Peyer's patch (tissue), 4 donors: ENCODE measurements around the gene RLN3. TPM values are rescaled to one million over a fixed set of nuclear protein-coding genes. Genes with fewer than 3 reads are reported as not detected.
"Not testable (repeated sequence)": the region's sequence is repeated elsewhere in the genome, so short reads cannot be mapped to it uniquely, and the experiment has no call there.

Experiments
- DNase-seq, 3 donors: peaks; one replicate each; pipeline ENCODE4 v3.0.0-alpha.2; 2017 to 2019
- H3K27ac ChIP-seq, 4 donors: fragments of 200-600 bp; sonication (generic); one replicate each; pipeline ENCODE4 v1.5.1; 2016 to 2019
- H3K27me3 ChIP-seq, 2 donors: fragments of 200-600 bp; sonication (generic); one replicate each; pipeline ENCODE4 v1.5.1; 2019
- H3K36me3 ChIP-seq, 3 donors: fragments of 200-600 bp; sonication (generic); one replicate each; pipeline ENCODE4 v1.5.1; 2016 to 2019
- H3K4me1 ChIP-seq, 4 donors: fragments of 200-600 bp; sonication (generic); one replicate each; pipeline ENCODE4 v1.5.1; 2016 to 2019
- H3K4me3 ChIP-seq, 4 donors: fragments of 200-600 bp; sonication (generic); 1 replicate in 3 of 4; 2 replicates in 1 of 4; pipeline ENCODE4 v1.5.1; 2016 to 2019; ENCODE audit warnings: mild to moderate bottlenecking in 1 of 4
- H3K9me3 ChIP-seq, 4 donors: fragments of 200-600 bp; sonication (generic); one replicate each; pipeline ENCODE4 v1.5.1; 2016 to 2019; ENCODE audit warnings: mild to moderate bottlenecking in 1 of 4
- POLR2A ChIP-seq, 2 donors: fragments of 450-650 bp; IDR thresholded peaks; one replicate each; pipeline ENCODE4 v1.5.1; 2017; ENCODE audit warnings: antibody characterized with exemption in 2 of 2, mild to moderate bottlenecking in 2 of 2, moderate library complexity in 2 of 2
- total RNA-seq, 4 donors: library from RNA; depleted of rRNA; stranded (reverse); fragments of >200 nt; gene quantifications; one replicate each; pipeline ENCODE4 v1.1.0, GENCODE V29; 2016
- TF ChIP-seq, protein P1 (sequence below), 6 experiments: fragments of 450-650 bp in 4 of 6; fragments of 200-600 bp in 2 of 6; sonication (generic) in 1 of 6; IDR thresholded peaks; one replicate each; pipeline ENCODE4 v1.5.1; 2017 to 2019; ENCODE audit warnings: antibody characterized with exemption in 6 of 6, mild to moderate bottlenecking in 3 of 6, moderate library complexity in 1 of 6

RLN3 gene
- total RNA-seq, 4 donors from 2014 or later: not detected

- H3K27ac ChIP-seq: peak within 1 kb of the TSS; percentile 98 to 100 (median 99)
- peak; percentile 100 for DNase-seq
- H3K27me3 ChIP-seq: no peaks in the 10 kb centered on the region
- TF ChIP-seq, protein P1, sequence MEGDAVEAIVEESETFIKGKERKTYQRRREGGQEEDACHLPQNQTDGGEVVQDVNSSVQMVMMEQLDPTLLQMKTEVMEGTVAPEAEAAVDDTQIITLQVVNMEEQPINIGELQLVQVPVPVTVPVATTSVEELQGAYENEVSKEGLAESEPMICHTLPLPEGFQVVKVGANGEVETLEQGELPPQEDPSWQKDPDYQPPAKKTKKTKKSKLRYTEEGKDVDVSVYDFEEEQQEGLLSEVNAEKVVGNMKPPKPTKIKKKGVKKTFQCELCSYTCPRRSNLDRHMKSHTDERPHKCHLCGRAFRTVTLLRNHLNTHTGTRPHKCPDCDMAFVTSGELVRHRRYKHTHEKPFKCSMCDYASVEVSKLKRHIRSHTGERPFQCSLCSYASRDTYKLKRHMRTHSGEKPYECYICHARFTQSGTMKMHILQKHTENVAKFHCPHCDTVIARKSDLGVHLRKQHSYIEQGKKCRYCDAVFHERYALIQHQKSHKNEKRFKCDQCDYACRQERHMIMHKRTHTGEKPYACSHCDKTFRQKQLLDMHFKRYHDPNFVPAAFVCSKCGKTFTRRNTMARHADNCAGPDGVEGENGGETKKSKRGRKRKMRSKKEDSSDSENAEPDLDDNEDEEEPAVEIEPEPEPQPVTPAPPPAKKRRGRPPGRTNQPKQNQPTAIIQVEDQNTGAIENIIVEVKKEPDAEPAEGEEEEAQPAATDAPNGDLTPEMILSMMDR (IDR thresholded peaks at IDR 0.05): no peak
- no peak for TF ChIP-seq POLR2A (IDR thresholded peaks at IDR 0.05)
- H3K4me1 ChIP-seq: peaks cover 3 to 26% (median 24%) of the 10 kb centered on the region in 4 donors
- peak within 1 kb of the TSS; percentile 90 to 98 (median 96) for H3K4me3 ChIP-seq
- H3K9me3 ChIP-seq: no peaks in the 10 kb centered on the region
- no peaks in the 10 kb centered on the region for H3K36me3 ChIP-seq
Measured at GRCh38 chr19:14006085-14006765, 21.7 kb upstream of the RLN3 start, which contains the start of gene RFX1. Gene RFX1 (minus strand): TSS chr19:14006320. CDS start chr19:13993843, 12,477 bp downstream.

- TF ChIP-seq POLR2A (IDR thresholded peaks at IDR 0.05): peak; percentile 29 to 43
- TF ChIP-seq, protein P1 (IDR thresholded peaks at IDR 0.05): peak in 1 of 6 experiments; percentile 2
- Histone ChIP-seq H3K36me3 (no peaks in the 10 kb centered on the region), H3K27me3 (no peaks in the 10 kb centered on the region)
Measured at GRCh38 chr19:14006766-14007562, 21.0 kb upstream of the RLN3 start.

DNA sequence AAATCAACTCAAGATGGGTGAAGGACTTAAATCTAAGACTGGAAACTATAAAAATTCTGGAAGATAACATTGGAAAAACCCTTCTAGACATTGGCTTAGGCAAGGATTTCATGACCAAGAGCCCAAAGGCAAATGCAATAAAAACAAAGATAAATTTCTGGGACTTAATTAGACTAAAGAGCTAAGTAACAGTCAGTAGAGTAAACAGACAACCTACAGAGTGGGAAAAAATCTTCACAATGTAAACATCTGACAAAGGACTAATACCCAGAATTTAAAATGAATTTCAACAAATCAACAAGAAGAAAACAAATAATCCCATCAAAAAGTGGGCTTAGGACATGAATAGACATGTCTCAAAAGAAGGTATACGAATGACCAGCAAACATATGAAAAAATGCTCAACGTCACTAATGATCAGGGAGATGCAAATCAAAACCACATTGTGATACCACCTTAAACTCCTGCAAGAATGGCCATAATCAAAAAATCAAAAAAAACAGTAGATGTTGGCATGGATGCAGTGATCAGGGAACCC, 15.5 kb upstream of the RLN3 start:
- H3K27me3 ChIP-seq: no peaks in the 10 kb centered on the region
- TF ChIP-seq POLR2A (IDR thresholded peaks at IDR 0.05): no peak
- TF ChIP-seq, protein P1 (IDR thresholded peaks at IDR 0.05): no peak
- no peak overlapping the region for H3K27ac ChIP-seq
- H3K4me3 ChIP-seq: no peak overlapping the region
- H3K4me1 ChIP-seq: peaks cover 0 to 9% (median 2%) of the 10 kb centered on the region in 4 donors
- no peak for DNase-seq
- no peaks in the 10 kb centered on the region for H3K9me3 ChIP-seq
- H3K36me3 ChIP-seq: no peaks in the 10 kb centered on the region

More at GRCh38 chr19:14006766-14007562, 21.0 kb upstream of the RLN3 start:
- H3K4me3 ChIP-seq: peak overlapping the region; percentile 90 to 98 (median 96)
- no peaks in the 10 kb centered on the region for H3K9me3 ChIP-seq
- peak overlapping the region; percentile 98 to 100 (median 99) for H3K27ac ChIP-seq
- H3K4me1 ChIP-seq: peaks cover 3 to 26% (median 22%) of the 10 kb centered on the region in 4 donors
- no peak for DNase-seq

DNA sequence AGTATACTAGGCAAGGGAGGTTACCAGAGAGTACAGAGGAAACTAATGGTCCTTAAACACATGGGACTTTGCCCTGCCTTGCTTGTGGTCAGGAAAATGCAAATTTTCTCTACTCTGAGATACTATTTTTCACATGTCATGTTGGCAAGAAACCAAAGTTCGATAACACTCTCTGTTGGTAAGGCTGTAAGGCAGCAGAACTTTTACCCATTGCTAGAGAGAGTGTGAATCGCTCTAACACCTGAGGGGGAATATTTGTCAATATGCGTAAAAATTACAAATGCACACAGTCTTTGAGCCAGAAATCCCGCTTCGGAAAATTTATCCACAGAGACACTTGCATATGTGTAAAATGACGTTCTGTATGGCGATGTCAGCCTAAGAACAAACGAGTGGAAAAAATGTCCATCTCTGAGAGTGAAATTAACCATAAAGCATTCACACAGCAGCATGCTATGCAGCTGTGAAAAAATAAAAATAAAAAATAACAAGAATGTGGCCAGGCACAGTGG, 12.4 kb upstream of the RLN3 start:
- Histone ChIP-seq H3K4me3 (no peak overlapping the region), H3K27me3 (no peaks in the 10 kb centered on the region), H3K4me1 (peaks cover 0 to 10% (median 8%) of the 10 kb centered on the region in 4 donors), H3K36me3 (no peaks in the 10 kb centered on the region), H3K9me3 (no peaks in the 10 kb centered on the region), H3K27ac (peak overlapping the region in 2 of 4 donors; percentile 27 to 53)
- no peak for TF ChIP-seq POLR2A (IDR thresholded peaks at IDR 0.05)
- no peak for DNase-seq

DNA sequence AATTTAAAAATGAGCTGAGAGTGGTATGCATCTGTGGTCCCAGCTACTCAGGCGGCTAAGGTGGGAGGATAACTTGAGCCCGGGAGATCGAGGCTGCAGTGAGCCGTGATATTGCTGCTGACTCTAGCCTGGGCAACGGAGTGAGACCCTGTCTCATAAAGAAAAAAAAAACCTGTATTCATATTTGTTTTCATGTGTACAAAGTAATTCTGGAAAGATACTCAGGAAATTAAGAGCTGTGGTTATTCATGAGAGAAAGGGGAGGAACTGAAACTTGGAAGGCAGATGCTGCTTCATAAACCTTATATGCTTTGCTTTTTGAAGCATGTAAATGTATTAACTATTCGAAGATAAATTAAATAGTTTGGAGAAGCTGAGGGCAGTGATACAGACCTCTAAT, 8.8 kb upstream of the RLN3 start:
- H3K27me3 ChIP-seq: no peaks in the 10 kb centered on the region
- H3K27ac ChIP-seq: peak overlapping the region in 1 of 4 donors; percentile 42
- H3K4me1 ChIP-seq: peaks cover 0 to 18% (median 9%) of the 10 kb centered on the region in 4 donors
- no peaks in the 10 kb centered on the region for H3K9me3 ChIP-seq
- DNase-seq: no peak
- no peaks in the 10 kb centered on the region for H3K36me3 ChIP-seq
- no peak for TF ChIP-seq POLR2A (IDR thresholded peaks at IDR 0.05)
- TF ChIP-seq, protein P1 (IDR thresholded peaks at IDR 0.05): no peak
- no peak overlapping the region for H3K4me3 ChIP-seq

- not testable (repeated sequence) for H3K9me3 ChIP-seq, H3K36me3 ChIP-seq, H3K27me3 ChIP-seq, DNase-seq, H3K4me3 ChIP-seq, H3K27ac ChIP-seq
- H3K4me1 ChIP-seq: peaks cover 0 to 18% (median 9%) of the 10 kb centered on the region in 4 donors
Measured at GRCh38 chr19:14019739-14020138, 8.2 kb upstream of the RLN3 start.
